Loucy (cell line): Measurements from ENCODE around the gene HORMAD1.
"Not testable (repeated sequence)": the region's sequence is repeated elsewhere in the genome, so short reads cannot be mapped to it uniquely, and the experiment has no call there.

Source experiments
- H2AFZ ChIP-seq: fragments of 200-600 bp; sonication (generic); 2 replicates; pipeline ENCODE4 v1.6.0; 2016; ENCODE audit warnings: antibody characterized with exemption, mild to moderate bottlenecking, low read length, moderate library complexity
- H3F3A ChIP-seq: fragments of 200-600 bp; 2 replicates; pipeline ENCODE4 v1.6.0; 2016; ENCODE audit warnings: antibody characterized with exemption, low read depth, mild to moderate bottlenecking
- H3K27me3 ChIP-seq: fragments of 200-600 bp; sonication (generic); 2 replicates; pipeline ENCODE4 v1.6.1; 2014; ENCODE audit warnings: low read length, mild to moderate bottlenecking; ENCODE audit not compliant: insufficient read depth, poor library complexity, severe bottlenecking
- H3K36me3 ChIP-seq: fragments of 200-600 bp; sonication (generic); 2 replicates; pipeline ENCODE4 v1.6.1; 2016; ENCODE audit warnings: low read length; ENCODE audit not compliant: insufficient read depth
- H3K4me1 ChIP-seq: fragments of 200-600 bp; sonication (generic); 2 replicates; pipeline ENCODE4 v1.5.1; 2014; ENCODE audit warnings: low read length, mild to moderate bottlenecking; ENCODE audit not compliant: insufficient read depth, poor library complexity, severe bottlenecking
- H3K4me2 ChIP-seq: fragments of 200-600 bp; sonication (generic); 2 replicates; pipeline ENCODE4 v1.6.0; 2014; ENCODE audit warnings: antibody characterized with exemption, low read length, low read depth, mild to moderate bottlenecking; ENCODE audit not compliant: poor library complexity, severe bottlenecking
- H3K4me3 ChIP-seq: fragments of 200-600 bp; sonication (generic); 2 replicates; pipeline ENCODE4 v1.5.1; 2014; ENCODE audit warnings: low read length, mild to moderate bottlenecking, mixed read lengths; ENCODE audit not compliant: poor library complexity, severe bottlenecking
- H3K79me2 ChIP-seq: fragments of 200-600 bp; sonication (generic); 2 replicates; pipeline ENCODE4 v1.6.1; 2014; ENCODE audit warnings: low read length; ENCODE audit not compliant: insufficient read depth
- H3K9ac ChIP-seq: fragments of 200-600 bp; sonication (generic); 2 replicates; pipeline ENCODE4 v1.6.0; 2014; ENCODE audit warnings: mild to moderate bottlenecking, low read depth, low read length, moderate library complexity; ENCODE audit not compliant: poor library complexity, severe bottlenecking
- H3K9me2 ChIP-seq: fragments of 200-600 bp; sonication (generic); replicated peaks from 2 replicates; pipeline ENCODE4 v1.6.1; 2016; ENCODE audit warnings: low read depth, low read length, mixed read lengths
- H3K9me3 ChIP-seq: fragments of 200-600 bp; sonication (generic); 2 replicates; pipeline ENCODE4 v1.6.1; 2014; ENCODE audit warnings: mild to moderate bottlenecking, antibody characterized with exemption, low read length, low read depth; ENCODE audit not compliant: insufficient read depth
- H4K20me1 ChIP-seq: fragments of 200-600 bp; sonication (generic); 2 replicates; pipeline ENCODE4 v1.6.0; 2014; ENCODE audit warnings: antibody characterized with exemption, low read length, mild to moderate bottlenecking; ENCODE audit not compliant: insufficient read depth, poor library complexity, severe bottlenecking
- CTCF ChIP-seq: fragments of 200-600 bp; sonication (generic); conservative IDR thresholded peaks from 2 replicates; pipeline ENCODE4 v1.5.1; 2014; ENCODE audit warnings: mild to moderate bottlenecking, antibody characterized with exemption, low read length
- EZH2phosphoT487 ChIP-seq: fragments of 200-600 bp; IDR thresholded peaks from 2 replicates; pipeline ENCODE4 v1.6.1; 2018; ENCODE audit warnings: antibody characterized with exemption, mild to moderate bottlenecking, moderate library complexity, borderline replicate concordance

HORMAD1 gene

GRCh38 chr1:150718225-150718891 lies 2.3 kb downstream of the HORMAD1 start:
- no peaks in the 10 kb centered on the region for H3K36me3 ChIP-seq
- no peak overlapping the region for H3K4me3 ChIP-seq
- H3F3A ChIP-seq: no peaks in the 10 kb centered on the region
- TF ChIP-seq CTCF (no peak), EZH2phosphoT487 (no peak)
- H3K4me1 ChIP-seq: no peaks in the 10 kb centered on the region
- H4K20me1 ChIP-seq: no peaks in the 10 kb centered on the region
- H3K9ac ChIP-seq: no peak overlapping the region
- H3K9me3 ChIP-seq: no peaks in the 10 kb centered on the region
- no peaks in the 10 kb centered on the region for H3K9me2 ChIP-seq
- no peaks in the 10 kb centered on the region for H3K27me3 ChIP-seq
- H2AFZ ChIP-seq: peak overlapping the region; percentile 39; the same call in 1 of the 2 replicates
- no peak overlapping the region for H3K4me2 ChIP-seq
- no peaks in the 10 kb centered on the region for H3K79me2 ChIP-seq

- H3K27me3 ChIP-seq, H2AFZ ChIP-seq, H4K20me1 ChIP-seq, H3K9me2 ChIP-seq, H3K36me3 ChIP-seq, H3K4me3 ChIP-seq, H3K9ac ChIP-seq, H3K4me2 ChIP-seq, H3K79me2 ChIP-seq, H3K9me3 ChIP-seq, H3F3A ChIP-seq, H3K4me1 ChIP-seq: not testable (repeated sequence)
Observed at GRCh38 chr1:150709031-150709430, 11.7 kb downstream of the HORMAD1 start.

GRCh38 chr1:150708595-150708994 lies 12.1 kb downstream of the HORMAD1 start:
- H3K79me2 ChIP-seq: no peaks in the 10 kb centered on the region
- H3F3A ChIP-seq: no peaks in the 10 kb centered on the region
- H3K9me3 ChIP-seq: no peaks in the 10 kb centered on the region
- no peak overlapping the region for H3K4me2 ChIP-seq
- H3K4me1 ChIP-seq: no peaks in the 10 kb centered on the region
- H3K9ac ChIP-seq: no peak overlapping the region
- TF ChIP-seq EZH2phosphoT487 (no peak), CTCF (no peak)
- no peaks in the 10 kb centered on the region for H4K20me1 ChIP-seq
- H3K9me2 ChIP-seq: no peaks in the 10 kb centered on the region
- H3K4me3 ChIP-seq: no peak overlapping the region
- no peaks in the 10 kb centered on the region for H3K36me3 ChIP-seq
- no peaks in the 10 kb centered on the region for H3K27me3 ChIP-seq
- no peak overlapping the region for H2AFZ ChIP-seq

GRCh38 chr1:150706091-150706490 lies 14.6 kb downstream of the HORMAD1 start:
- H3K4me3 ChIP-seq: no peak overlapping the region
- H3K9me2 ChIP-seq: no peaks in the 10 kb centered on the region
- H3K79me2 ChIP-seq: no peaks in the 10 kb centered on the region
- H4K20me1 ChIP-seq: no peaks in the 10 kb centered on the region
- no peaks in the 10 kb centered on the region for H3K4me1 ChIP-seq
- no peaks in the 10 kb centered on the region for H3F3A ChIP-seq
- no peak overlapping the region for H2AFZ ChIP-seq
- TF ChIP-seq EZH2phosphoT487 (no peak), CTCF (no peak)
- no peak overlapping the region for H3K9ac ChIP-seq
- no peak overlapping the region for H3K4me2 ChIP-seq
- no peaks in the 10 kb centered on the region for H3K27me3 ChIP-seq
- H3K36me3 ChIP-seq: no peaks in the 10 kb centered on the region
- no peaks in the 10 kb centered on the region for H3K9me3 ChIP-seq
